HepG2 (cell line): ENCODE data around the gene KCNJ6.

Experiments
- ERF ChIP-seq: IDR thresholded peaks from 2 replicates; pipeline ENCODE4 v1.6.1; 2018; ENCODE audit warnings: missing biosample characterization, missing genetic modification reagents
- KLF11 ChIP-seq: IDR thresholded peaks from 2 replicates; pipeline ENCODE4 v1.6.1; 2016; ENCODE audit warnings: missing compliant biosample characterization
- PHF20 ChIP-seq: sonication (generic); formaldehyde crosslinking; IDR thresholded peaks from 2 replicates; pipeline ENCODE4 v1.5.0; 2020; ENCODE audit warnings: mild to moderate bottlenecking, missing genetic modification reagents
- POLR2AphosphoS2 ChIP-seq: IDR thresholded peaks from 2 replicates; pipeline ENCODE4 v1.6.1; 2011; ENCODE audit warnings: low read depth, low read length, improper control_type of control experiment
- REXO4 ChIP-seq: sonication (generic); formaldehyde crosslinking; IDR thresholded peaks from 2 replicates; pipeline ENCODE4 v1.8.0; 2022; ENCODE audit warnings: missing genetic modification reagents, mild to moderate bottlenecking, borderline replicate concordance
- TFE3 ChIP-seq: IDR thresholded peaks from 2 replicates; pipeline ENCODE4 v1.6.1; 2016

GRCh38 chr21:37940691-37941090, 24.4 kb upstream of the KCNJ6 start:
- TF ChIP-seq REXO4 (CRISPR knock-in tag) (no peak), KLF11 (CRISPR knock-in tag) (no peak), PHF20 (CRISPR knock-in tag) (no peak), POLR2AphosphoS2 (no peak), TFE3 (CRISPR knock-in tag) (no peak), ERF (CRISPR knock-in tag) (no peak)
